NCI-H345 (cell line): Measurements from ENCODE around the gene ITGB1BP1.
A peak's percentile ranks its signal among the peaks of the same experiment; 100 is the strongest.

Source experiments
- DNase-seq: peaks from one replicate; lab custom pipeline; 2025; lab: John Stamatoyannopoulos, UW

The ITGB1BP1 gene

DNA sequence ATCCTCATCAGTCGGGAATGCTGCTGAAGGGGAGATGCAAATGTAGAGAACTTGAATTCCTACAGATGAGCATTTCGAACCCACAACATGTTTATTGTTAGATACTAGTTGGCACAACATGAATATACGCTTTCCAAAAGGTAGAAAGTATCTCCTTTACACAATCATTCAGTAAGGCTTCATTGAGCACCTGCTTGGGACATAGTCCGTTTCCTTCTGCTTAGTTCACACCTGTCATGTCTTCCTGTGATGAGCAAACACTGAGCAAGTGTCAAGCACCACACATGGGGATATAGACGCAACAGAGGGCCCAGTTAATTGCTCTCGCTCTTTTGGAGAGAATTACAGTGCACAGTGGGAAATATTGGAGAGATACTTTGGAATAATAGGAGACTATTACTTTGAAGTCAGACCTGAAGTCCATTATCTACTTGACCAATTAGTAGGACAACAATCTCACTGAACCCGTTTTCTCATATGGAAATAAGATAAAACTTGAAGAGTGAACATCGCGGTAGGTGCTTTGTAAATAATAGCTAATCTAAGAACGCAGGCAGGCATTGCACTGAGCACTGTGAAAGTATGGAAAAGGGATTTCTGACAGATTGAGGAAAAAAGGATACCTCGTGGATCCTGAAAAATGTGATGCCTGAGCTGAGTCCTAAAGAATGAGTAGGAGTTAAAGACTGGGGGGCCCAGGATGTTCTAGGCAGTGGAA, 1.3 kb upstream of the ITGB1BP1 start:
- peak; percentile 84 for DNase-seq

DNA sequence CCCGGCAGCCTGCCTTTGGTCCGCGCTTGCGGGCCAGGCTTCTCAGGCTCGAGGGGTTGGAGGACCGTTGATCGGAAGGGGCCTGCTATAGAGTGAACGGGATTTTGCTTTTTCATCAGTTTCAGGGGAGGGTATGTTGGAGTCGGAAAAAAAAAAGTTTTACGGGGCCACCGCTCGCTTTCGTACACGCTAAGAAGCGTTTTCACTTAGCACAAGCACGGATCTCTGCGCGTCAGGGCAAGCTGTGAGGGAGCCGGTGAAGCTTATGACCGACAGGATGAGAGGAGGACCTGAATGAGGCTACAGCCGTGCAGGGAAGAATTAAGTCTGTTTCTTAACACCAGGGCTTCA, 569 bp upstream of the ITGB1BP1 start:
- DNase-seq, result peak; percentile 37

DNA sequence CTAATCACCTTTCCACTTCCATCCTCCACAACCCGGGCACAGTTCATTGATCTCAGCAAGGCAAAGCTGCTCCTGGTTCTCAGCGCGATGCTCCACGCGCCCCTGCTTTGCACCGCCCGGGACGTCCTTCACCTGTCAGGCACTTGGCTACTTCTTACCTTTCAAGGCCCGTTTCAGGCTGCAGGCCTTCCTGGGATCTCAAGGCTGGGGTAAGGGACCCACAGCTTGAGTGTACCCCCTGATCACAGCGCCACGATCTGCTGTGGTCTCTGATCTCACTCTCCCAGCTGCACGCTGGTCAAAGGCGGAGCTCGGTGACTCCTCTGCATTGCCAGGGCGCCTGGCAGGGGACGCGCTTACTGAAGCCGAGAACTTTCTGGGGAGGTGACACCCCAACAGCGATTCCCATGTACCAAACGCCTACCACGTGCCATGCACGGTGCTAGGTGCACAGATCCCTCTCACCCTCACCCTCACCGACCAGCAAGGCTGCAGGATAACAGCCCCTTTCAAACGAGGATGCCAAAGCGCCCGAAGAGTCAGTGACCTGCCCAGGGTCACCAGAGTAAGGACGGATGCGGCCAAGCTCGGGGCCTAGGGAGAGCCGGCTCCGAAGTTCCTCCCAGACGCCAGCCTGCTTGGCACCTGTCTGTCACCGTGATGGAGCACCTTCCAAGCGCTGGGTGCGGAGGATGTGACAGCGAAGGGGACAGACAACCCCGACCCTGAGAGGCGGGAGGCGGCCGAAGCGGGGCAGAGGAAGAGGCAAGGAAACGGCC, 818 bp downstream of the ITGB1BP1 start:
- peak; percentile 58 for DNase-seq

DNA sequence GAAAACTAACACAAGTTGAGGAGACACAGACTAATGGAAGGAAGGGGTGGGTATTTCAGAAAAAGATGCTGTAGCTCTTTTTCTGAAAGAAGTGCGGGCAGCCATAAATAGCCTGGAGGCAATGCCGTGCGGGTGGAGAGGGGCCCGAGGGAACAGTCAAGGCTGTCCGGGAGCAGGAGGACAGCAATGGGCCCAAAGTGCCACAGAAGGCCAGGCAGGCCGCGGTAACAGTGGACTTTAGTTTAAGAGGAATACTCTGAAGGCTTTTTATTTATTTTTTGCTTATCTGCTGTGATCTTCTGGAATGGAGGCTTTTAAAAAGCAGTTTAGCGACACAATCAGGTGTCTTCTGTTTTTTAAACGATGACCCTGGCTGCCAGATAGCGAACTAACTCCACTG, 2.8 kb downstream of the ITGB1BP1 start:
- no peak for DNase-seq

DNA sequence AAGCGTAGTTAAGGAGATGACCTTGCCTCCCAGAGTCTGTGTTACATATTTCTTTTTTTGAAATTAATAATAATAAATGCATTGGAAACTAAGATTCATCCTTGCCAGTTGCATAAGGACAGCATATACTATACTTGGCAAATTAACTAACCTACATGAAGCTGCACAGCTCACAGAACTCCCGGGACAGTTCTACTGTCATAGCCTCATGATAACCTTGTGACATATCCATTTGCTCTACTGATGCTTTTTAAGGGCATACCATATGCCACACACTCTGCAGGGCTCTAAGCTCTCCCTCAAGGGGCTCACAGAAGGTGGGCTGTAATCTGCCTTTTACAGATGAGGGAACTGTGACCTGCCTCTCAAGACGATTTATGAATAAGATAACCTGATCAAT, 3.8 kb downstream of the ITGB1BP1 start:
- no peak for DNase-seq

DNA sequence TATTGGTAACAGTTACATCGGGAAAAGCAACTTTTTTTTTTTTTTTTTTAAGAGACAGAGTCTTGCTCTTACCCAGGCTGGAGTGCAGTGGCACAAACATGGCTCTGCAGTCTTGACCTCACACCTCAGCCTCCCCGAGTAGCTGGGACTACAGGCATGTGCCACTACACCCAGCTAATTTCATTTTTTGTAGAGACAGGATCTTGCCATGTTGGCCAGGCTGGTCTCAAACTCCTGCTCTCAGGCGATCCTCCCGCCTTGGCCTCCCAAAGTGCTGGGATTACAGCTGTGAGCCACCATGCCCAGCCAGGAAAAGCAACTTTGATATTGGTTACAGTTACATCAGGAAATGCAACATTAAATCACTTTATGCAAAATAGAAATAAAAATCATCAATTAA, 4.6 kb downstream of the ITGB1BP1 start:
- DNase-seq, result no peak

DNA sequence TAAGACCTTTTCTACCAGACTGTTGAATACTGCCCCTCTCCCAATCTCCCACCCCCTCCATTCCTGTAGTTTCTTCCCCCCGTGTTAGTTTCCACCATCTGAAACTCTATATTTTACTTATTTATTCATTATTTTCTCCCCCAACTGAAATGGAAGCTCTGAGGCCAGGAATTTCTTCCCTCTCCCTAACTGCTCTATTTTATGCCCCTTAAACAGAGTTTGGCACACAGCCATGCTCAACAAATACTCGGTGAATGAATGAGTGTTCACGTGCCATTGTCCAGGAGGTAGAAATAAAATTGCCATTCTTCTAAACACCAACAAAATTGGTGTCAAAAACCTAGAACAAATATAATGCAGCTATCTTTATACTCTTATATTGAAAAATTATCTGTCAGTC, 5.6 kb downstream of the ITGB1BP1 start:
- DNase-seq, result peak; percentile 65

DNA sequence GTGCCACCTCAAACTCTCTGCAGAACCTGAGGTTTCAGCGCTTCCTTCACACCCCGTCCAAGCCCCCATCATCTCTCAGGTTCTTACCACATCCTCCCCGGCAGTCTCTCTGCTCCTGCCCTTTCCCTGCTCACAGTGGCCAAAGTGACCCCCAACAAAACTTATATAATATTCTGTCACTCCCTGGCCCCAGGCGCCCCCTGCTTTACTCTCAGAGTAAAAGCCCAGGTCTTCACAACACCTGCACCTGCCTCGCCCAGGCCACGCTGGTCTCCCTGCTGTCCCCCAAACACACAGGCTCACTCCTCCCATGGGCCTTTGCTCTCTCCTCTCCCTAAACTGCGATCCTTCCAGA, 6.4 kb downstream of the ITGB1BP1 start:
- no peak for DNase-seq

DNA sequence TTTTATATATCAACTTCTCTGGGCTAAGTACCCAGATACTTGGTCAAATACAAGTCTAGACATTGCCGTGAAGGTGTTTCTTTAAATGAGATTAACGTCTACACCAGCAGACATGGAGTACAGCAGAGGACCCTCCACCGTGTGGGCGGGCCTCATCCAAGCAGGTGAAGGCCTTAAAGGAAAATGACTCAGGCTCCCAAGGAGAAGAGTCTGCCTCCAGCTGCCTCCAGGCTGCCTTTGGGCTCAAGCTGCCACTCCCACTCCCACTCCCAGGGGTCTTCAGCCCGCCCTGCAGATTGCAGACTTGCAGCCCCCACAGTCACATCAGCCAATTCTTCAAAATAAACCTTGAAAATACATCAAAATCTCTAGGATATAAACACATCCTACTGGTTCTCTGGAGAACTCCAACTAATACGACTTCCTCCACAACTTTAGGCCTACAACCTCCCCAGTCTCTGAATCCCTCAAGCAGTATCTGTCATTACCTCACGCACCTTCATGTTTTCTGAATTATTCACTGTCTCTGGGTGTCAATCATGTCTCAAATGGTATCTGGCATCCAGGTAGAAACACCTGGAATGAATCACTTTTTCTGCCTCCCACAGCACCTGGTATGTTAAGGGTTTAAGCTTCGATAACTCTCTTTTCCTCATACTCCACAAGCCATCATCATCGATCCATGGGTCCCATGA, 6.9 kb downstream of the ITGB1BP1 start:
- DNase-seq, result no peak

DNA sequence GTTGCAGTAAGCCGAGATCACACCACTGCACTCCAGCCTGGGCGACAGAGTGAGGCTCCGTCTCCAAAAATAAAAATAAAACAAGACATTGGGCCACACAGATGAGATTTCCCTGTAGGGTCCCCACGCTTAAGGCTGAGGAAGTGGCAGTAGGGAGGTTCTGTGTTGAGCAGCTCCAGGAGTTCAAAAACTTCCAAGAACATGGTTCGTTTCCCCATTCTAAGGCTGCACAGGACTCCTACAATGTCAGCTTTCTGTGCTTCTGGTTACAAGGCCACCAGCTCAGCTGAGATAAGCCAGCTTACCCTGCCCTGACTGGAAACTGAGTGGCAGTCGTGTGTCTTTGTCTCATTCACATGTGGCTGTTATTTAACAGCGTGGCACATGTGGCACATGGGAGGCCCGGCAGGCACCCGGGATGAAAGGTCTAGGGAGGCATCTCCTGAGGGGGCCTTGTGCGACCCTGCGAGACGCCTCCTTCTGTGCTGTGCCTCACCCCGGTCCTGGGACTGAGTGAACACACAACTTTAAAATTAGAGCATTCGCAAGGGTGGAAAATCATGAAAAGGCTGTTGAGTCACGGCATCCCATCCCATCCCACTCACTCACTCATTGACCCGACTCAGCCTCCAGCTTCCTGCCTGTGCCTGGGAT, 7.7 kb downstream of the ITGB1BP1 start:
- no peak for DNase-seq

DNA sequence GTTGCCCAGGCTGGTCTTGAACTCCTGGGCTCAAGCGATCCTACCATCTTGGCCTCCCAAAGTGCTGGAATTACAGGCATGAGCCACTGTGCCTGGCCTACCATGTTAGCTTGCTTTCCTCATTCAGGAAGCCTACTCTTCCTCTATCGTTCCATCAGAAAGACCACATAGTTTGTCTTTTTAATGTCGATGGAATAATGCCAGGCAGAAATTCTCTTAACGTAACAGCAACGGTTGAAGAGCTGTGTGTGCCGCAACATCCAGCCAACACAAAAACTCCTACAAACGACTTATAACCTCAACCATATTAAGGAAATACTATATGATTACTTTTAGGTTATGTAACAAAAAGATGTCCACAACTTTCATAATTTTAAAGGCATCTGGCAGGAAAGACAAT, 10.5 kb downstream of the ITGB1BP1 start:
- no peak for DNase-seq

DNA sequence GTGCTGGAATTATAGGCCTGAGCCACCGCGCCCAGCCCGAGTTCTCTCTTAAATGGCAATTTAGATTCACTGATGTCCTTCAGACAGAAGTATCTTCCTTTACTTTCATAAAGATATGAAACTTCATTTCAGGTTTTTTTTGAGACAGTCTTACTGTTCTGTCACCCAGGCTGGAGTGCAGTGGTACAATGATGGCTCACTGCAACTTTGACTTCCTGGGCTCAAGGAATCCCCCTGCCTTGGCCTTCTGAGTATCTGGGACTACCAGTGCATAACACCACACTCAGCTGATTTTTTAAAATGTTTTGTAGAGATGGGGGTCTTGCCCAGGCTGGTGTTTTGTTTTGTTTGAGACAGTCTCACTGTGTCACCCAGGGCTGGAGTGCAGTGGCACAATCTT, 13.2 kb downstream of the ITGB1BP1 start:
- DNase-seq, result no peak

DNA sequence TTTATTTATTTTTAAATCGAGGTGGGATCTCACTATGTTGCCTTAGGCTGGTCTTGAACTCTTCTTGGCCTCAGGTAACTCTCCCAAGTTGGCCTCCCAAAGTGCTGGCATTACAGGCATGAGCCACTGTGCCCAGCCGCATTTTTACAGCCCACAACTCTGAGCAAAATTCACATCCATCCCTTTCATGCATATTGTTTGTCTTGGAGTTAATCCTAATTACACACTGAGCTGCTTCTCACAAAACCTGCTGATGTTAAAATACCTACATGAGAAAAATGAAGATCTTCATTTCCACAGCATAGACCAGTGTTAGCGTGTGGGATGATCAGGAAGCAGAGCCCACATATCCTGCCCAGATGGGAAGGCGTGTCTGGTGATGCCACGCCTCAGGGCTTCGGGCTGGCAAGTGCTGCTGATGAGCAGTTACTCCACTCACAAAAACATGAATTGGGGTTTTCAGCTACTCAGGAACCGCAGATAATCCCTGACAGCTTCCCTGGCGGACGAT, 14.6 kb downstream of the ITGB1BP1 start:
- no peak for DNase-seq

DNA sequence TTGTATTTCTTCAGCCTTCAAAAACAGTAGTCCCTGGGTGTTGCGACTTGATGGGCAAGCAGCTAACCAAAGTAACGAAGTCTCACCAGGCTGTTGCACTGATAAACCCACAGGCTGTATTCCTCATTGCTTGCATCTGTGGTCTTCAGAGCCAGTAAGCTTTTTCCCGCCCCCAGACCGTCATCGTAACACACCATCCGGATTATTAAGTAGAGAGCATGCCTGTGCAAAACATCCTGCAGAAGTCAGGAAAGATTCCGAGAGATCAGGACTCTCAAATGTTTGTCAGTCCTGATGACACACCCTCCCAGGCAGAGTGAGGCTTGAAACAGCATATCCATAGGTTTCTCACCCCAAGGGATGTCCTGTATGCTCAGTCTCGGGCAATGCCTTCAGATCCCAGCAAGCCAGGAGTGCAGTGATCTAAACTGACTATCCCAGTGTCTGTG, 15.9 kb downstream of the ITGB1BP1 start:
- no peak for DNase-seq

DNA sequence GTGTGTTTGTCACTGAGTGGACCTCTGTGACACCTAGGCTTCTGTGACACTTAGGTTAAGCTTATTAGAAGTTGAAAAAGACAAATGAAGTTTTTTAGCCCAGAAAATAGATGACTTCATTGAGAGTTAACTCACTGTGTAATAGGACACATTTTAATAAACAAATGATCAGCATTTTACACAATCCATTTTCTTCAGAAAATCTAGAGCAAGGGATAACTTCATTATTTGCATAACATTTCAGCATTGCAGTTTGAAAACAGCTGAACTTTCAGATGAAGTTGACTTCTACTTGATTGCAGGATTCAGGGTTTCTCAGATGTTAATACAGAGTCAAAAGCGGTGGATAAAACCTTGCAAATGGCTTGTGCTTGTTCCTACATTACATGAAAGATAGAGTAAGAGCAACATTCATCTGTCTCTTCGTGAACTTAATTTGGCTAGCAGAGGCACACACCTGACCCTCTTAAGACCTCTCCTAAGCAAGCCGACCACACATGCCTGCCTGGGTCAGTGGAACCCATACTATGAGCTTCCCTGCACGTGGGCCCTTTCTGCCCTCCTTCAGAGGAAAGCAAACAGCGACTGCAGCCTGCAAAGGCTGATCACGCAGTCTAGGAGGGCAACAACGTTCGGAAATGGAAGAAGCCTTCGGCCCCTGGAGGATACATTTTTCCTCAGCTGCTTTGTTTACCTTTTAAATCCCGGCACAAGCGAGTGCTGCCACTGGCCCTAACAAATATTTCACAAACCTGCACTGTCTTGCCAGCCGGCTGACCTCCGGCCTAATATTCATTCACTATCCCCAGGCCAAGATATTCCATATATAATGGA, 16.6 kb downstream of the ITGB1BP1 start:
- DNase-seq, result no peak

DNA sequence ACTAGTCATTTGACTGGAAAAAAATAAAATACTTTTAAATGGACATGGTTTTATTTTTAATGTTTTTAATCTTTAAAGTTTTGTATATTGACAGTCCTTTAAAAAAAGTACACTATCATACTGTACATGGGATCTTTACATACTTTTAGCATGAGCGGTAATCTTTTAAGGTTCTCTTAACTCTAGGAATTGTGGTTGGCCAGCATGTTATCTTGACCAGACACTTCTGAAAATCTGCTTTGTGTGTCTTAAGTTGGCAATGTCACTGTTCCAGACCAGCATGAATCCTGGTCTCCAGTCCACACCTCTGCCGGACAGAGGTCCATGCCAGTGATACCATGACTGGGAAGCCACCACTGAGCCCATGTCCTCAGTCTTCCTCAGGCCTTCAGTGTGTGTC, 17.7 kb downstream of the ITGB1BP1 start:
- no peak for DNase-seq

DNA sequence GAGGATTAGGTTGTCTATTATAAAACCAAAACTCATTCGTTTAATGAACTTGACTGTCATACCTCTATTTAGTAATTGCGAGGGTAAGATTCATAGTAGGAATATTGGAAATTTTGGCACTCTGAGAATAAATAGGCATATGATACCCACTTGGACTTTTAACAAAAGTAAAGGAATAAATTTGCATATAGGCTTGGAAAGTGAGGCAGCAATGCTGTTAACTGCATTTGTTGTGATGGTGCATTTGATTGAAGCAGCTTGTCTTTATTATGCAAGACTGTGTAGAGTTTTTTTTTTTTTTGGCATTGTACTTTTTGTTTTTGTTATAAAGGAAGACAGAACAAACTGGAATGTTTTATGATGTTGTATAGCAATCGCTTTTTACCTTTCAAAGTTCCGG, 18.9 kb downstream of the ITGB1BP1 start:
- no peak for DNase-seq

DNA sequence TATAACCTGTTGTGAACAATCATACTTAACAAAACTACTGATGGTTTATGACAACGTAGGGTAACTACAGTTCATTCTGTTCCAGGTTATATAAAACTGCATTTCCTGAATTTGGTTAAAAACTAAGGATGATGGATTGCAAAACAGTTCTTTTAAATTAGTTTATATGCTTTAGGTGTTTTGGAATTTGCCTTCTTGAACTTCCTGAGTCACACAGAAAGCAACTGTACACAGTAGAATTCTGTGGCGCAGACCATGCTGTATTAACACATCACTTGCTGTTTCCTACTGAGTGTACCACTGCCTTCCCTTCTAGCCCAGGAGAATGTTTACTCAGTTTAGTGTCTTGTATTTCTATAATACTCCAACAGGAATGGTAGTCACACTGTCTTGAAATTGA, 19.4 kb downstream of the ITGB1BP1 start:
- DNase-seq, result no peak

DNA sequence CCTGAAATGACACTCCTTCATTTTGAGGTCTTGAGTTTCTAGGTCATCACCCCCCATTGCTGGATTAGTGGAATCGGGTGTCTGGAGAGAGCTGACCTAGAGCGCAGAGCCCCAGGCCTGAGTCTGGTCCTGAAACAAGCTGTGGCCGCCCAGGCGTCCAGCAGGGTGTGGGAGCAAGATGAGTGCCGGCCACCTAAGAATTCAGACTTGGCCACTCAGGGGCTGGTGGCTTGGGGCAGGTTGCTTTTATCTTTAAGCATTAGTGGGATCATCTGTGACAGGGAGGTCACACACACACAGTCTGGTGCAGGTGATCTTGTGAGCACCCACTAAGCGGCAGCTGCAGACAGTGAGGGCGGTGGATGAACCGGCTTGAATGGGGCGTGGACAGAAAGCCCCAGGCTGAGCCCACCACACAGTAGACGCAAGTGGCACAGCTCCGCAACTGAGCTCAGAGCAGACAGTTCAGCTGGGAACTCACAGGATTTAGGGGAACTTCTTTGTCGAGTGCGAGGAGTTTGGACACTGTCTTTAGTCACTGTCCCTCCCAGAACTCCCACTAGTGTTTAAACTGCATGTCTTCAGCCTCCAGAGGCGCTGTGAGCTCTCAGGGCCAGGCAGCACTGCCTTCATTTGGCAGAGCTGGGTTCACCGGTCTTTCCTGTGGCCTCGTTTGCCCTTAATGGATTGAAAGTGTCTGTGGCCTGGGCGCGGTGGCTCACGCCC, 21.5 kb downstream of the ITGB1BP1 start:
- DNase-seq, result no peak

DNA sequence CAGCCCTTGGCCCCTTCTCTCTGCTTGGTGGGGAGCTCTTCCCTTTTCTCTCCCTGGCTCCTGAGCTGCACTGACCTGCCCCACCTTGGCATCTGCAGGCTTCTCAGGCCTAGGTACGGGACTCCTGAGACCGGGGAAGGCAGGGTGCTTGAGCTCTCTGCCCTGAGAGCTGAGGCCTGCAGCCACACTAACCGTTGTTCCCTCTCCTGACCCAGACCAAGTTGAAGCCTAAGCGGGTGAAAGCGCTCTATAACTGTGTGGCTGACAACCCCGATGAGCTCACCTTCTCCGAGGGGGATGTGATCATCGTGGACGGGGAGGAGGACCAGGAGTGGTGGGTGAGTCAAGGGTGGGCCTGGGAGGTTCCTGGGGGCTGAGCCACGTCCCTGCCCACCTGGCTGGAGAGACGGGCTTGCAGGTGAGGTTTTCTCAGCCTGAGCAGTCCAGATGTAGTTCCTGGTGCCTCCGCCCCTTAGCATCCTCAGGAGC, 22.2 kb downstream of the ITGB1BP1 start:
- DNase-seq, result no peak
